H9 (cell line): ENCODE data around the gene DPF1. TPM values are rescaled to one million over a fixed set of nuclear protein-coding genes. Genes with fewer than 3 reads are reported as not detected.

Experiments
- DNase-seq: peaks from one replicate; pipeline ENCODE4 v3.0.0-alpha.2; 2017
- H2AFZ ChIP-seq: one replicate; pipeline ENCODE4 v1.6.1; 2013; ENCODE audit warnings: mild to moderate bottlenecking, low read length, control low read depth, moderate library complexity
- H2AK5ac ChIP-seq: 2 replicates; pipeline ENCODE4 v1.6.1; 2013; ENCODE audit warnings: low read length, control low read depth, mixed read lengths; ENCODE audit not compliant: insufficient read length
- H2BK120ac ChIP-seq: one replicate; pipeline ENCODE4 v1.6.1; 2013; ENCODE audit warnings: low read depth, mild to moderate bottlenecking, low read length, control low read depth, inconsistent platforms; ENCODE audit not compliant: poor library complexity, severe bottlenecking
- H2BK12ac ChIP-seq: 2 replicates; pipeline ENCODE4 v1.6.1; 2013; ENCODE audit warnings: low read length, control low read depth, mixed read lengths, low read depth; ENCODE audit not compliant: insufficient read length
- H2BK15ac ChIP-seq: 2 replicates; pipeline ENCODE4 v1.6.1; 2013; ENCODE audit warnings: low read depth, low read length, control low read depth
- H2BK20ac ChIP-seq: one replicate; pipeline ENCODE4 v1.6.1; 2013; ENCODE audit warnings: low read depth, mild to moderate bottlenecking, low read length, control low read depth, inconsistent platforms; ENCODE audit not compliant: poor library complexity, severe bottlenecking
- H2BK5ac ChIP-seq: 2 replicates; pipeline ENCODE4 v1.6.1; 2013; ENCODE audit warnings: low read length, control low read depth, mixed read lengths; ENCODE audit not compliant: insufficient read length
- H3K14ac ChIP-seq: 2 replicates; pipeline ENCODE4 v1.6.1; 2013; ENCODE audit warnings: low read length, control low read depth; ENCODE audit not compliant: insufficient read depth
- H3K18ac ChIP-seq: 2 replicates; pipeline ENCODE4 v1.6.1; 2013; ENCODE audit warnings: low read depth, mild to moderate bottlenecking, mixed read lengths, low read length, control low read depth; ENCODE audit not compliant: insufficient read length
- H3K23ac ChIP-seq: 2 replicates; pipeline ENCODE4 v1.6.1; 2013; ENCODE audit warnings: low read length, control low read depth, mixed read lengths, low read depth; ENCODE audit not compliant: insufficient read length
- H3K23me2 ChIP-seq: 2 replicates; pipeline ENCODE4 v1.6.1; 2013; ENCODE audit warnings: low read depth, mild to moderate bottlenecking, mixed read lengths, low read length, control low read depth; ENCODE audit not compliant: insufficient read length, poor library complexity, severe bottlenecking
- H3K27ac ChIP-seq: 2 replicates; pipeline ENCODE4 v1.5.1; 2013; ENCODE audit warnings: low read length, control low read depth, mixed read lengths, low read depth; ENCODE audit not compliant: insufficient read length
- H3K27me3 ChIP-seq: 2 replicates; pipeline ENCODE4 v1.6.1; 2013; ENCODE audit warnings: low read length, control low read depth, inconsistent platforms; ENCODE audit not compliant: insufficient read depth
- H3K4ac ChIP-seq: 2 replicates; pipeline ENCODE4 v1.6.1; 2013; ENCODE audit warnings: low read depth, mild to moderate bottlenecking, control low read depth, inconsistent platforms, low read length, moderate library complexity
- H3K4me1 ChIP-seq: 2 replicates; pipeline ENCODE4 v1.6.1; 2013; ENCODE audit warnings: low read length, control low read depth, inconsistent platforms; ENCODE audit not compliant: insufficient read depth
- H3K4me2 ChIP-seq: 2 replicates; pipeline ENCODE4 v1.6.1; 2013; ENCODE audit warnings: low read length, control low read depth, mixed read lengths; ENCODE audit not compliant: insufficient read length, insufficient read depth
- H3K56ac ChIP-seq: 2 replicates; pipeline ENCODE4 v1.6.1; 2013; ENCODE audit warnings: low read depth, mild to moderate bottlenecking, mixed read lengths, low read length, control low read depth; ENCODE audit not compliant: insufficient read length
- H3K79me1 ChIP-seq: 2 replicates; pipeline ENCODE4 v1.6.1; 2013; ENCODE audit warnings: low read depth, mild to moderate bottlenecking, moderate library complexity, low read length, control low read depth, inconsistent platforms; ENCODE audit not compliant: insufficient read depth, poor library complexity, severe bottlenecking
- H3K79me2 ChIP-seq: 2 replicates; pipeline ENCODE4 v1.6.1; 2013; ENCODE audit warnings: low read length, control low read depth, inconsistent platforms; ENCODE audit not compliant: insufficient read depth
- H3K9ac ChIP-seq: 2 replicates; pipeline ENCODE4 v1.6.1; 2013; ENCODE audit warnings: low read length, control low read depth, mixed read lengths; ENCODE audit not compliant: insufficient read length; ENCODE audit errors: extremely low read depth
- H3K9me3 ChIP-seq: one replicate; pipeline ENCODE4 v1.6.1; 2013; ENCODE audit warnings: low read depth, low read length, inconsistent platforms; ENCODE audit not compliant: control insufficient read depth
- H3T11ph ChIP-seq: one replicate; pipeline ENCODE4 v1.6.1; 2013; ENCODE audit warnings: mild to moderate bottlenecking, low read length, control low read depth, inconsistent platforms
- H4K20me1 ChIP-seq: one replicate; pipeline ENCODE4 v1.6.1; 2013; ENCODE audit not compliant: control insufficient read depth, insufficient read length, insufficient read depth
- H4K5ac ChIP-seq: 2 replicates; pipeline ENCODE4 v1.6.1; 2013; ENCODE audit warnings: low read depth, mild to moderate bottlenecking, mixed read lengths, low read length, control low read depth; ENCODE audit not compliant: insufficient read length
- H4K8ac ChIP-seq: replicated peaks from 2 replicates; pipeline ENCODE4 v1.6.1; 2013; ENCODE audit warnings: low read length, control low read depth, mixed read lengths, low read depth; ENCODE audit not compliant: insufficient read length
- H4K91ac ChIP-seq: 2 replicates; pipeline ENCODE4 v1.6.1; 2013; ENCODE audit warnings: low read depth, mild to moderate bottlenecking, moderate library complexity, mixed read lengths, low read length, control low read depth; ENCODE audit not compliant: insufficient read length
- H3K27ac Mint-ChIP-seq, 3 experiments: 2 replicates in 2 of 3; 3 replicates in 1 of 3; pipeline ENCODE4 v1.8.0; 2020 to 2021; ENCODE audit warnings: mixed read lengths in 3 of 3, mild to moderate bottlenecking in 1 of 3, moderate library complexity in 1 of 3
- H3K27me3 Mint-ChIP-seq: 2 replicates; pipeline ENCODE4 v1.8.0; 2021; ENCODE audit warnings: low read depth, mild to moderate bottlenecking, moderate library complexity, mixed read lengths
- H3K36me3 Mint-ChIP-seq, 3 experiments: 2 replicates in 2 of 3; 3 replicates in 1 of 3; pipeline ENCODE4 v1.8.0; 2020 to 2021; ENCODE audit warnings: low read depth in 3 of 3, mixed read lengths in 3 of 3; ENCODE audit not compliant: insufficient read depth in 1 of 3
- H3K4me1 Mint-ChIP-seq, 2 experiments: 2 replicates each; pipeline ENCODE4 v1.8.0; 2020; ENCODE audit warnings: mixed read lengths in 2 of 2
- H3K4me3 Mint-ChIP-seq, 2 experiments: 2 replicates in 1 of 2; 3 replicates in 1 of 2; pipeline ENCODE4 v1.8.0; 2020 to 2021; ENCODE audit warnings: mild to moderate bottlenecking in 2 of 2, mixed read lengths in 2 of 2, moderate library complexity in 1 of 2
- H3K9me3 Mint-ChIP-seq, 2 experiments: 2 replicates in 1 of 2; 3 replicates in 1 of 2; pipeline ENCODE4 v1.8.0; 2020; ENCODE audit warnings: mild to moderate bottlenecking in 2 of 2, mixed read lengths in 2 of 2, moderate library complexity in 1 of 2
- WGBS: extraction: QIAGEN DNeasy Blood & Tissue Kit; methylation state at CpG from one replicate; pipeline ENCODE4 v1.1.7; 2013; ENCODE audit warnings: missing lambda C conversion rate, low lambda C conversion rate, mixed read lengths; ENCODE audit not compliant: insufficient read length; ENCODE audit errors: extremely low coverage; 5-methylcytosine and 5-hydroxymethylcytosine counted together
- total RNA-seq: library from RNA; stranded (reverse); gene quantifications from 2 replicates; pipeline ENCODE4 v1.2.1, GENCODE V29; 2021
- TF ChIP-seq, protein P1 (sequence below): fragments of 200-600 bp; sonication (generic); conservative IDR thresholded peaks from 3 replicates; pipeline ENCODE4 v1.8.0; 2021; ENCODE audit warnings: antibody characterized with exemption, mild to moderate bottlenecking

DPF1 gene
- total RNA-seq, 1 experiment from 2014 or later, result 12.0 TPM

GRCh38 chr19:38216785-38217641 is 7.0 kb downstream of the DPF1 start:
- H3K23me2 ChIP-seq, result no peaks in the 10 kb centered on the region
- TF ChIP-seq, protein P1, sequence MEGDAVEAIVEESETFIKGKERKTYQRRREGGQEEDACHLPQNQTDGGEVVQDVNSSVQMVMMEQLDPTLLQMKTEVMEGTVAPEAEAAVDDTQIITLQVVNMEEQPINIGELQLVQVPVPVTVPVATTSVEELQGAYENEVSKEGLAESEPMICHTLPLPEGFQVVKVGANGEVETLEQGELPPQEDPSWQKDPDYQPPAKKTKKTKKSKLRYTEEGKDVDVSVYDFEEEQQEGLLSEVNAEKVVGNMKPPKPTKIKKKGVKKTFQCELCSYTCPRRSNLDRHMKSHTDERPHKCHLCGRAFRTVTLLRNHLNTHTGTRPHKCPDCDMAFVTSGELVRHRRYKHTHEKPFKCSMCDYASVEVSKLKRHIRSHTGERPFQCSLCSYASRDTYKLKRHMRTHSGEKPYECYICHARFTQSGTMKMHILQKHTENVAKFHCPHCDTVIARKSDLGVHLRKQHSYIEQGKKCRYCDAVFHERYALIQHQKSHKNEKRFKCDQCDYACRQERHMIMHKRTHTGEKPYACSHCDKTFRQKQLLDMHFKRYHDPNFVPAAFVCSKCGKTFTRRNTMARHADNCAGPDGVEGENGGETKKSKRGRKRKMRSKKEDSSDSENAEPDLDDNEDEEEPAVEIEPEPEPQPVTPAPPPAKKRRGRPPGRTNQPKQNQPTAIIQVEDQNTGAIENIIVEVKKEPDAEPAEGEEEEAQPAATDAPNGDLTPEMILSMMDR, result no peak
- peak overlapping the region; percentile 34 for H3K18ac ChIP-seq
- no peaks in the 10 kb centered on the region for H3K79me1 ChIP-seq
- H4K91ac ChIP-seq, result no peak overlapping the region
- Mint-ChIP-seq H3K9me3 (no peaks in the 10 kb centered on the region; a peak in 2 of 5 replicates), H3K36me3 (peaks cover 13 to 33% (median 21%) of the 10 kb centered on the region in 3 experiments), H3K4me1 (peaks cover 3 to 20% of the 10 kb centered on the region in 2 experiments; a peak in 3 of 4 replicates), H3K27ac (no peak overlapping the region), H3K27me3 (no peaks in the 10 kb centered on the region), H3K4me3 (no peak overlapping the region)
- H3T11ph ChIP-seq, result no peak overlapping the region
- H3K9me3 ChIP-seq, result no peaks in the 10 kb centered on the region
- no peak overlapping the region for H4K5ac ChIP-seq
- H3K27me3 ChIP-seq, result no peaks in the 10 kb centered on the region
- H4K20me1 ChIP-seq, result no peaks in the 10 kb centered on the region
- no peak for DNase-seq
- H3K4me2 ChIP-seq, result no peak overlapping the region
- no peak overlapping the region for H4K8ac ChIP-seq
- no peaks in the 10 kb centered on the region for H3K4me1 ChIP-seq
- H2BK20ac ChIP-seq, result no peak overlapping the region
- H3K4ac ChIP-seq, result no peak overlapping the region
- H2BK5ac ChIP-seq, result no peak overlapping the region
- no peak overlapping the region for H3K23ac ChIP-seq
- no peak overlapping the region for H3K9ac ChIP-seq
- H3K27ac ChIP-seq, result no peak overlapping the region
- H3K14ac ChIP-seq, result no peak overlapping the region
- no peak overlapping the region for H2AK5ac ChIP-seq
- no peak overlapping the region for H2BK120ac ChIP-seq
- no peak overlapping the region for H3K56ac ChIP-seq
- no CpG with 5 or more reads among the region's 26 CpGs for WGBS
- no peak overlapping the region for H2BK12ac ChIP-seq
- H2AFZ ChIP-seq, result no peak overlapping the region
- no peaks in the 10 kb centered on the region for H3K79me2 ChIP-seq
- no peak overlapping the region for H2BK15ac ChIP-seq
